Dedifferentiated amniotic fluid mesenchymal stem cell (primary cell): Measurements from ENCODE around the gene DUS1L.
A peak's percentile ranks its signal among the peaks of the same experiment; 100 is the strongest.

ENCODE experiments used
- DNase-seq: peaks from one replicate; pipeline ENCODE4 v3.0.0-alpha.2; 2016; ENCODE audit errors: extremely low spot score

DUS1L gene

GRCh38 chr17:82100502-82101298 is 35.1 kb upstream of the DUS1L start:
- no peak for DNase-seq

DNA sequence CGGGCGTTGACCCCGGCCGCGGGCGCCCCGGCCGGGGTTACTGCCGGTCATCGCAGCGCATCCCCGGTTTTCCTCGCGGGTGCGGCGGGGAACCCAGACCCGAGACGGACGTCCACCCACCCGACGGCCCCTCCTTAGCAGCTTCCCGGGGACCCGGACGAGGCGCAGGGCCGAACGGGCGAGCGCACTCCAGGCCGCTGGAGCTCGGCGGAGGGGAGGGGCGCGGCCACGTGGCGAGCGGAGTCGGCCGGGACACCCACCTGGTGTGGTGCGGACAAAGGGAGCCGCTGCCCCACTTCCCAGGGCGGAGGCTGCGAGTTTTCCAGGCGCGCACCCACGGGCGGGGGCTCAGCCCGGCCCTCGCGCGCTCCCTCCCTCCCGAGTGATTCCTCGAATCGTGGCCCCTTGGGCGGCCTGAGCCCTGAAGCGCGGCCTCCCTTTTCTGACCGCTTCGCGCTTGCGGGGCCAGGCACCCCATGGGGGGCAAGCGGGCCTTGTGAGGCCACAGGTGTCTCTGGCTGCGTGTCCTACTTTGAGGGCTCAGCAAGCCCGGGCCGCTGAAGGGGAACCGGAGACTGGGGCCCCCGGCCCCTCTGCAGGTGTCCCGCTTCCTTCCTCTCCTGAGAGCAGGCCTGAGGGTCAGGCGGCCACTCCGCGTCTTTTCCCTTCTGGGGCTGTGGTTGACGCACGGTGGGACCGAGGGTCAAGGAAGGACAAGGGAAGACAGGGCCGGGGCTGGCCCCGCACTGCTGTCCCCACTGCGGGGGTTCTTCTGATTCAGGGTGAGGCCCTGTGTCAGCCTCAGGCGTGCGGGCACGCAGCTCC is 33.5 kb upstream of the DUS1L start:
- no peak for DNase-seq

- peak; percentile 90 for DNase-seq
Measured at GRCh38 chr17:82098169-82098938, 32.8 kb upstream of the DUS1L start, which contains the start of gene FASN. TSS of gene FASN (minus strand) at chr17:82098236. CDS start at chr17:82096445, 1,791 bp downstream.

DNA sequence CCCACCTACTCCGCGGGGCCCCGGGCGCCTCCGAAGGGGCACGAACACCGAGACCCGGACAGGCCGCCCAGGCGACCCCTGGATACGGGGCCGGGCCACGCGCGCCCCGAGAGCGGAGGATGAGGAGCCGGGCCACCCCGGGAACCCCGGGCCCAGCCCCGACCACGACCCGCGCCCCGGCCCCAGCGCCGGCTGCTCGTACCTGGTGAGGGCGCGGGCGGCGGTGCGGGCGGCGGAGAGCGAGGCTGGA is 32.2 kb upstream of the DUS1L start:
- DNase-seq: no peak

GRCh38 chr17:82097184-82097918 is 31.7 kb upstream of the DUS1L start:
- peak; percentile 25 for DNase-seq

- DNase-seq: no peak
Measured at GRCh38 chr17:82096709-82097183, 31.1 kb upstream of the DUS1L start.

DNA sequence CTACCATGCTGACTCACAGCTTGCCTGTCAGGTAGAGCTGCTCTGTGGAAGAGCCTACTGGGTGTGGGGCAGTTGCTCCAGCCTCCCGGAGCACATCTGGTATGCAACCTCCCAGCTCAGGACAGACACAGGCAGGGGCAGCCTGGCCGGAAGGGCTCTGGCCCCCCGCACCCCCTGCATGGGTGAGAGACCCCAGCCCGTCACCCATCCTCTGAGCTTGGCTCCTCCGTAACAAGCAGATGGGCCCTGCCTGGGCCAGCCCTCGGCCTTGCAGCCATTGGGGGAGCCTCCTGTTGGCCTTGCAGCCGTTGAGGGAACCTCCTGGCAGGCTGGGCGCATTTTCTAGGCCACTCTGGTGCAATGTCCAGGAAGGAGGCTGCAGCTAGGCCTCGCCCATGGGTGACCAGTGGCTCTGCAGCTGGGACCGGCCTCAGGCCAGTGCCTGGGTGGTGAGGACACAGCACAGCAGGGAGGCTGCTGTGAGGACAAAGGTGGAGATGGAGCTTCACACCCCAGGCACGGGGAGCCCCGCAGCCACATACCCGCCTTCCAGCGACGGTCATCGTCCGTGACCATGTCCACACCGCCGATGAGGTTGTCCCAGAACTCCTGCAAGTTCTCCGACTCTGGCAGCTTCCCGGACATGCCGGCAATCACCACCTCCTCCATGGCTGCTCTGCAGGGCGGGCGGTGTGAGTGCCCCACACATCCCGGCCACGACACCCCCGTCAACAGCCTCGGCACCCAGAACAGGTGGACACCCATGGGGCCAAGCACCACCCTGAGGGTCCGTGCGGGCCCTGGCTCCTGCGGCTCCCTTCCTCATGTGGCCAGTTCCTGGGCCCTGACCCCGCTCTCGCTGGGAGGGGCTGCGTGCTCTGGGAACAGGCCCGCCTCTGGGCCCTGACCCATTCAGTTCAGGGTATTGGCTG is 30.4 kb upstream of the DUS1L start:
- DNase-seq: no peak

- no peak for DNase-seq
Measured at GRCh38 chr17:82094931-82095776, 29.6 kb upstream of the DUS1L start.

GRCh38 chr17:82092995-82093751 is 27.6 kb upstream of the DUS1L start:
- DNase-seq: no peak

- no peak for DNase-seq
Measured at GRCh38 chr17:82092628-82092994, 27.0 kb upstream of the DUS1L start.

- DNase-seq: no peak
Measured at GRCh38 chr17:82092094-82092586, 26.5 kb upstream of the DUS1L start.

- DNase-seq: no peak
Measured at GRCh38 chr17:82091264-82092066, 25.9 kb upstream of the DUS1L start.

DNA sequence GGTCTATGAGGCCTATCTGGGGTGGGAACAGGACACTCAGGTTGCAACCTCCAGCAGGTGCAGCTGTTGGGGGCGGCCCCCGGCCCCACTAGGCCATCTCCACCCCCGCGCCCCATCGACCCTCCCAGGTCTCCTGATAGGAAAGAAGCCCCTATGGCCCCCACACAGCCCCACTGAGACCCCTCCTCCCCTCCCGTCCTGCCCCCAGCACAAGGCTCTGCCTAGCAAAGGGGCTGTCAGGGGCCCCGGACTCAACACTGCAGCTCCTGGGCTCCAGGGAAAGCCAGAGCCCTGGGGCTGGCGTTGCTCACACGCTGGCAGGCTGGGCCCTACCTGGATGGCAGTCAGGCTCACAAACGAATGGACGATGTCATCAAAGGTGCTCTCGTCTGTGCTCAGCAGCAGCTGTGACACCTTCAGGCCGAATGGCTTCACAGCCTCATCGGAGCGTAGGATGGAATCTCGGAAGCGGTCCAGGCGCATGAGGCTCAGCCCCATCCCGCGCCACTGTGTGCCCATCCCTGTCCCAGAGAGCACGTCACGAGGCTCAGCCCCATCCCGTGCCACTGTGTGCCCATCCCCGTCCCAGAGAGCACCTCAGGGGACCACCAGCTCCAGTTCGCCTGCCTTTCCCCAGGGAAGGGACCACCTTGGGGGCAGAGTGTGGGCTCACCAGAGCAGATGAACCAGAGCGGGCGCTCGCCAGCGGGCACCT is 25.1 kb upstream of the DUS1L start:
- no peak for DNase-seq

DNA sequence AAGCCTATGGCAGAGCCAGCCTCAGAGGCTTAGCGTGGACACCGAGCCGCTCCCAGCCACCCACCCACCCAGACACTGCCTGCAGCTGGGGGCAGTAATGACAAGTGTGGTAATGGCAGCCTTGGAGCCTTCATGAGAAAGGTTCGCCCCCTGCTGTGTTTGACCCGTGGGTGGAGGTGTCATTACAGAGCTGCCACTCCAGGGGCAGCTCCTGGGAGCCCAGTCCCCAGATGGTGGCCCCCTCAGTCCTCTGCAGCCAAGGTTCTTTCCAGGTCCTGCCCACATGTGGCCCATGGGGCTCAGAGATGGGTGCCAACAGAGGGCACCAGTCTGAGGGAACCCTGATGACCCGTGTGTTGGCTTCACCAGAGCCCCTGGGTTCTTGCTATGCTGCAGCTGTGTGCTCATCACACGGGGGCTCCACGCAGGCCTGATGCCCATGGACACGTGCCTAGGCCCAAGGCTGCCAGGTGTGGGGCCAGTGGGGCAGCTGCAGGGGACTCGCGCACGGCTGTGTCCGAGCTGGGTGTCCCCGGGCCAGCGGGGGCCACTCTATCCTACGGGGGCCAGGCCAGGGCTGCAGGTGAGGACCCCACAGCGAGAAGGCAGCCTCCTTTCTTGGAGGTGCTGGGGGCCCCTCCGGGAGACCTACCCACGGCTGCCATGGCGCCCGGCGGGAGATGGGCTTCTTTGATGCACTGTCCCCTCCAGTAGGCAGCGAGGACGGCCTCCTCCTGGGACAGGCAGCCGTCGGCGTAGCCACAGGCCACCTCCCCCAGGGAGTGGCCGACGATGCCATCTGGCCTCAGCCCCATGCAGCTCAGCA is 24.3 kb upstream of the DUS1L start:
- no peak for DNase-seq

DNA sequence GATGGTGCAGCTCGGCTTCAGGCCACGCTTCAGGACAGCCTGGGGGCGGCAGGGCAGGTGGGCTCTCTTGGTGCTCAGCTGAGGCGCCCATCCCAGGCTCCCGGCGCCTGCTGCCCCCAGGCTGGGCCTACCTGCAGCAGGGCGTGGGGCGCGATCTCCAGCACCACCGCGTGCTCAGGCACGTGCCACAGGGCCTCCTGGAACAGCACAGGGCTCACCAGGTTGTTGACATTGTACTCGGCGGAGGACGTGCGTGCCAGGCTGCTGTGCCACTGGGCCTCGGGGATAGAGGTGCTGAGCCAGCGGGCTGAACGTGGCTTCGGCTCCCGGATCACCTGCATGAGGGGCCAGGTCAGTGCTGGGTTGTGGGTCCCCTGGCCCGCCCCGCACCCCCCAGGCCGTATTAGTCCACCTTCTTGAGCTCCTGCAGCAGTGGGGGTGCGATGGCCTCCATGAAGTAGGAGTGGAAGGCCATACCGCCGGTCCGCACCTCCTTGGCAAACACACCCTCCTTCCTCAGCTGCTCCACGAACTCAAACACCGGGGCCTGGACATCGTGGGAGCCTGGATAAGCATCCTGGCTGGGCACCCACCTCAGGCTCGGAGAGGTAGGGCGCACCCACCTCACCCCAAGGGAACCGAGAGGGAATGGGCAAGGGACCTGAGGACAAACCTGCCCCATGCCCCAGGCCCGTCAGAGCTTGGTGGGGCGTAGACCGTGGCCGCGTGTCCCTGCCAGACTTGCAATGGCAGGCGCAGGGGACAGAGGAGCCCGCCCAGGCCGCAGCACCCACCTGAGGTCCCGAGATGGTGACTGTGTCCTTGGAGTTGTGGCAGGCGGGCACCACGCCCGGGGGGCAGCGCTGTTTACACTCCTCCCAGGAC is 23.5 kb upstream of the DUS1L start:
- no peak for DNase-seq
